ENCODE results near the gene CCDC179.

Gene CCDC179

GRCh38 chr11:22832315-22833015, 27.8 kb downstream of the CCDC179 start:
- TF ChIP-seq POLR2A (IDR thresholded peaks at IDR 0.05; ENCODE audit: low read depth, low read length), result no peak
- DNase-seq (ENCODE audit: insufficient read length, low spot score), result no peak
- peak; percentile 82 for FAIRE-seq

- FAIRE-seq (peak; percentile 73), DNase-seq (ENCODE audit: insufficient read length, low spot score) (no peak)
- TF ChIP-seq POLR2A (IDR thresholded peaks at IDR 0.05; ENCODE audit: low read depth, low read length), result no peak
These were observed 30.2 kb downstream of the CCDC179 start for GRCh38 chr11:22830082-22830414.

- TF ChIP-seq POLR2A (IDR thresholded peaks at IDR 0.05; ENCODE audit: low read depth, low read length), result peak; percentile 74
- FAIRE-seq (peak; percentile 80), DNase-seq (ENCODE audit: insufficient read length, low spot score) (peak; percentile 76)
These were observed 30.8 kb downstream of the CCDC179 start, which contains the start of gene SVIP for GRCh38 chr11:22829231-22830081. Gene SVIP, minus strand, starts transcription at chr11:22829801. Its CDS starts 53 bp downstream, at chr11:22829748.

GRCh38 chr11:22828373-22828772, 31.9 kb downstream of the CCDC179 start:
- DNase-seq (ENCODE audit: insufficient read length, low spot score) (no peak), FAIRE-seq (peak; percentile 58)
- TF ChIP-seq POLR2A (IDR thresholded peaks at IDR 0.05; ENCODE audit: low read depth, low read length), result no peak

GRCh38 chr11:22822203-22822602, 38.1 kb downstream of the CCDC179 start:
- no peak for FAIRE-seq
- no peak for DNase-seq (ENCODE audit: insufficient read length, low spot score)
- TF ChIP-seq POLR2A (IDR thresholded peaks at IDR 0.05; ENCODE audit: low read depth, low read length), result no peak

GRCh38 chr11:22809893-22810292, 50.4 kb downstream of the CCDC179 start:
- FAIRE-seq (no peak), DNase-seq (ENCODE audit: insufficient read length, low spot score) (no peak)
- TF ChIP-seq POLR2A (IDR thresholded peaks at IDR 0.05; ENCODE audit: low read depth, low read length), result no peak

DNA sequence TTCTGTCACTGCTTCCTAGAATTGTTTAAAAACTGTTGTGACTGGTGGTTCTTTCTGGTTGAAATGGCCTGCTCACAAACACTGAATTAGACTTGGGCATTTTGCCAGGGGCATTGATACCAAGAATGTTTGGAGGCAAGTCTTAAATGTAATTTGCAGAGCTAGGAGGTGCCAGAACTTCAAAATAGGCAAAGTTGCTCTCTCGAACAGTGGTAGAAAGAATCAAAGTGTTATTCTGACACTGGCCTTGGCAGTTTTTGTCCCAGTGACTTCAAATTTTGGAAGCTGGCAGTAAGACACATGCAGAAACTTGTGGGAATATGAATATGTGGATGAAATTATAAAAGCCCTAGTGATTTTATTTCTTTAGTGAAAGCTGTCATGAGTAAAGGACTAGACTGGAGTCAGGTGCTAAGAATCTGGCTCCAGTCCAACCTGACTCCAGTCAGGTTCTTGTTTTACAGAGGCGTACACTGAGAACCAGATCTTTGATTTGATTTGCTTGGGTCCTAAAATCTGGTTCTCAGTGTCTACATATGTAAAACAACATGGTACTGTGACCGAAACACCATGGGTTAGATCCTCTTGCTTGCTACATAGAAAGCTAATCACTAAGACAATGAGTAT, 51.6 kb downstream of the CCDC179 start:
- FAIRE-seq (no peak), DNase-seq (ENCODE audit: insufficient read length, low spot score) (no peak)
- TF ChIP-seq POLR2A (IDR thresholded peaks at IDR 0.05; ENCODE audit: low read depth, low read length), result no peak

- peak; percentile 11 for FAIRE-seq
- no peak for DNase-seq (ENCODE audit: insufficient read length, low spot score)
- no peak for TF ChIP-seq POLR2A (IDR thresholded peaks at IDR 0.05; ENCODE audit: low read depth, low read length)
These were observed 52.3 kb downstream of the CCDC179 start for GRCh38 chr11:22807855-22808570.

GRCh38 chr11:22807391-22807790, 52.9 kb downstream of the CCDC179 start:
- DNase-seq (ENCODE audit: insufficient read length, low spot score) (no peak), FAIRE-seq (no peak)
- TF ChIP-seq POLR2A (IDR thresholded peaks at IDR 0.05; ENCODE audit: low read depth, low read length), result no peak

DNA sequence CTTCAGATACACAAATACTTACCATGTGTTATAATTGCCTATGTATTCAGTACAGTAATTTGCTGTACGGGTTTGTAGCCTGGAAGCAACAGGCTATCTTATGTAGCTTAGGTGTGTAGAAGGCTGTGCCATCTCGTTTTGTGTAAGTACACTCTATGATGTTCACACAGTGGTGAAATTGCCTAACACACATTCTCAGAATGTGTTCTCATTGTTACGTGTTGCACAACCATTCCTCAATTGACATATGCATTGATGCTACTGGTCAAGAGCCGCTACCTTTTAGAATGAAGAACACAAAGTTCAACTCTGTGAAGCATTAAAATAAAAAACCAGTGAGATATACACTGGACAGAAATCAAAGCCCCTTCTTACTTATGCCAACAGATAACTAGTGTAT, 57.4 kb downstream of the CCDC179 start:
- FAIRE-seq, result no peak

DNA sequence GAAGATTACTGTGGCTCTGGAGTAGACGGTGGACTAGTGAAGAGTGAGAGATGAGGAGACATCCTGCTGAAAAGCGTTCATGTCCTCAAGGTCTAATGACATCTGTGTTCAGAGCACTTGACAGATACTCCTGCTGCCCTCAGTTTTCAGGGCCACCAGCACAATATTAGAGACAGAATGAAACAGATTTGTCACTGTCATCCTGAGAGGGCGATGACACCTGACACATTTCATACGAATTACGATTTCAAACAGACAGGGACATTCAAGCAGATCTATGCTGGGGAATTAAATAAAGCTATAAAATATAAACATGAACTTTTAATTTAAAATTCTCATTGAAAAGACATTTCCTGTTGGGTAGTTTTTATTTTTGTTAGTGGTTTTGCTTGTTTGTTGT, 59.8 kb downstream of the CCDC179 start:
- FAIRE-seq (no peak), DNase-seq (ENCODE audit: insufficient read length, low spot score) (no peak)
- no peak for TF ChIP-seq POLR2A (IDR thresholded peaks at IDR 0.05; ENCODE audit: low read depth, low read length)

More for the DNA sequence above, 57.4 kb downstream of the CCDC179 start:
- DNase-seq (ENCODE audit: insufficient read length, low spot score), result no peak
- no peak for TF ChIP-seq POLR2A (IDR thresholded peaks at IDR 0.05; ENCODE audit: low read depth, low read length)

- FAIRE-seq (no peak), DNase-seq (ENCODE audit: insufficient read length, low spot score) (no peak)
- no peak for TF ChIP-seq POLR2A (IDR thresholded peaks at IDR 0.05; ENCODE audit: low read depth, low read length)
These were observed 61.4 kb downstream of the CCDC179 start for GRCh38 chr11:22798901-22799300.

GRCh38 chr11:22797047-22797446, 63.2 kb downstream of the CCDC179 start:
- no peak for TF ChIP-seq POLR2A (IDR thresholded peaks at IDR 0.05; ENCODE audit: low read depth, low read length)
- FAIRE-seq, result no peak
- no peak for DNase-seq (ENCODE audit: insufficient read length, low spot score)

Measured in H54 (cell line).